ENCODE measurements around the gene LRBA. TPM values are rescaled to one million over a fixed set of nuclear protein-coding genes. Genes with fewer than 3 reads are reported as not detected.

Gene LRBA
- total and polyA plus RNA-seq, 2 of the 4 experiments (the other 2 are of a cell fraction): 10.2 to 51.6 TPM

- Histone ChIP-seq H4K5ac (ENCODE audit: low read depth, low read length) (no peak overlapping the region), H4K20me1 (ENCODE audit: insufficient read depth, low read length) (no peaks in the 10 kb centered on the region), H3K4me3 (ENCODE audit: insufficient read depth, low read depth, low read length) (no peak overlapping the region), H3K27me3 (ENCODE audit: control insufficient read depth, insufficient read depth, low read length) (no peaks in the 10 kb centered on the region), H3K4me2 (ENCODE audit: low read depth, low read length) (no peak overlapping the region), H3K18ac (ENCODE audit: low read depth, low read length) (no peak overlapping the region), H3K36me3 (ENCODE audit: control insufficient read depth, insufficient read depth, low read length) (no peaks in the 10 kb centered on the region), H2BK5ac (ENCODE audit: low read depth, low read length, poor library complexity, severe bottlenecking) (no peak overlapping the region), H2BK120ac (ENCODE audit: low read depth, low read length) (no peak overlapping the region), H3K14ac (replicated peaks; ENCODE audit: low read depth, low read length) (no peak overlapping the region), H3K79me1 (ENCODE audit: low read depth in 1 of 2, low read length in 2 of 2) (no peaks in the 10 kb centered on the region), H2BK15ac (ENCODE audit: low read depth, low read length) (no peak overlapping the region), H3K4ac (ENCODE audit: low read depth, low read length) (no peak overlapping the region), H3K9ac (ENCODE audit: low read depth, low read length) (no peak overlapping the region), H3K9me3 (ENCODE audit: control insufficient read depth, insufficient read depth, low read length) (no peaks in the 10 kb centered on the region), H3K27ac (ENCODE audit: insufficient read depth, low read length) (no peak overlapping the region), H3K23ac (ENCODE audit: low read depth, low read length) (no peak overlapping the region), H3K9me1 (ENCODE audit: insufficient read depth, low read length) (no peaks in the 10 kb centered on the region), H2AK5ac (ENCODE audit: low read depth, low read length) (no peak overlapping the region), H4K91ac (ENCODE audit: insufficient read depth, low read depth, low read length) (no peak overlapping the region), H3K4me1 (ENCODE audit: control insufficient read depth, insufficient read depth, low read length) (no peaks in the 10 kb centered on the region), H2AFZ (replicated peaks; ENCODE audit: low read length, poor library complexity) (no peak overlapping the region), H2BK20ac (ENCODE audit: low read depth, low read length) (no peak overlapping the region), H2AK9ac (replicated peaks; ENCODE audit: low read depth, low read length, poor library complexity) (no peak overlapping the region), H3K56ac (ENCODE audit: extremely low read depth, insufficient read depth, low read length) (no peak overlapping the region), H4K8ac (ENCODE audit: low read depth in 2 of 2, low read length in 2 of 2) (no peak overlapping the region)
- BruUV-seq (replicated peaks): no TSS peak
- TF ChIP-seq RCOR1 (IDR thresholded peaks at IDR 0.05; ENCODE audit: insufficient replicate concordance, low read length) (no peak), MAFK (IDR thresholded peaks at IDR 0.05; ENCODE audit: low read depth, low read length) (no peak), USF2 (IDR thresholded peaks at IDR 0.05; ENCODE audit: low read depth, low read length) (no peak), RFX5 (IDR thresholded peaks at IDR 0.05; ENCODE audit: low read depth, low read length) (no peak), MAZ (IDR thresholded peaks at IDR 0.05; ENCODE audit: borderline replicate concordance, low read depth, low read length) (no peak), BHLHE40 (IDR thresholded peaks at IDR 0.05; ENCODE audit: low read depth, low read length) (no peak), CHD1 (IDR thresholded peaks at IDR 0.05; ENCODE audit: low read depth, low read length) (no peak)
- DNase-seq (no peak), ATAC-seq (ENCODE audit: low read depth) (no peak)
- ChIA-PET CTCF (no interaction called here), POLR2A (ENCODE audit: unreplicated experiment) (no interaction called here)
- intact Hi-C loops (cut with micrococcal nuclease): no loop called here
- in situ Hi-C loops (cut with MboI; ENCODE audit: low sequenced_read_pairs): no loop called here
- no CpG with 5 or more reads among the region's 3 CpGs for WGBS, 2 experiments (ENCODE audit: extremely low coverage in 2 of 2, insufficient read length in 1 of 2)
- dilution Hi-C loops (cut with HindIII; ENCODE audit: low sequenced_read_pairs, unreplicated experiment): no loop called here
These were observed 110.4 kb downstream of the LRBA start for GRCh38 chr4:150904671-150905070.
